ENCODE measurements around the gene UGGT1.

UGGT1 gene

DNA sequence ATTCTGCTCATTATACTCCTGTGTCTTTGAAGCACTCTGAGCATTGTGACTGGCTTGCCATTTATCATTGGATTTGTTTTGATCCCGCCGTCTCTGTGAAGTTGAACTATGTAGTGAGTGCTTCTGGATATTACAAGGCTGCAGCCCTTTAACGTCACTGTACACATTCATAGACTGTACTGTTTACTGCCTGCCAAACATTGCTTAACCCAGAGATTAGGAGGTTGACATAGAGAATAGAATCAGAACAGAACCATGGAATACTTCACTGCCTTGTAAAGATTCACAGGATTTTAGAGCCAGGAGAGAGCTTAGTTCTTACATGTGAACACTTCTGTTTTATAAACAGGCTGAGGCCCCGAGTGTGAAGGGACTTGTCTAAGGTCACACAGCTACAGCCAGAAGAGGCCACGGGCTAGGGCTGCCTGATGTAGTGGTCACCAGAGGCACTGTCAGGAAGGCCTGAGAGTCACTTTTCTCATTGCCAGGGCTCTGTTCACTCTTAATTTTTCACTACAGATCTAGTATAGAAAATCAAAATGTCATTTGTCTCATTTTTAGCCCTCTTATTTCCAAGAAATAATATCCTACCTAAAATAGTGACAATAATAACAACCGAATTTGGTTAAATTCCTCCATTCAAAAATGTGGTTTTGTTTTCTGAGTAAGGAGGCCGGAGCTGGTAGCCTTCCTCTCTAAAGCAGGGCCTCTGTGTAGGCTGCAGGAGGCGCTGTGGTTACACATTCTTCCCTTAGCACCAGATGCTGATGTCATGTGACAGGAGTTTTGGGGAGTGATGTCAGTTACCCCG is 87.9 kb downstream of the UGGT1 start:
- Mint-ChIP-seq H3K4me1 (no peaks in the 10 kb centered on the region), H3K36me3 (ENCODE audit: low read depth) (peaks cover 47% of the 10 kb centered on the region), H3K4me3 (no peak overlapping the region), H3K9me3 (no peaks in the 10 kb centered on the region), H3K27me3 (ENCODE audit: low read depth, poor library complexity) (no peaks in the 10 kb centered on the region), H3K27ac (no peak overlapping the region)
- DNase-seq = peak; percentile 54
- TF ChIP-seq, protein P1, sequence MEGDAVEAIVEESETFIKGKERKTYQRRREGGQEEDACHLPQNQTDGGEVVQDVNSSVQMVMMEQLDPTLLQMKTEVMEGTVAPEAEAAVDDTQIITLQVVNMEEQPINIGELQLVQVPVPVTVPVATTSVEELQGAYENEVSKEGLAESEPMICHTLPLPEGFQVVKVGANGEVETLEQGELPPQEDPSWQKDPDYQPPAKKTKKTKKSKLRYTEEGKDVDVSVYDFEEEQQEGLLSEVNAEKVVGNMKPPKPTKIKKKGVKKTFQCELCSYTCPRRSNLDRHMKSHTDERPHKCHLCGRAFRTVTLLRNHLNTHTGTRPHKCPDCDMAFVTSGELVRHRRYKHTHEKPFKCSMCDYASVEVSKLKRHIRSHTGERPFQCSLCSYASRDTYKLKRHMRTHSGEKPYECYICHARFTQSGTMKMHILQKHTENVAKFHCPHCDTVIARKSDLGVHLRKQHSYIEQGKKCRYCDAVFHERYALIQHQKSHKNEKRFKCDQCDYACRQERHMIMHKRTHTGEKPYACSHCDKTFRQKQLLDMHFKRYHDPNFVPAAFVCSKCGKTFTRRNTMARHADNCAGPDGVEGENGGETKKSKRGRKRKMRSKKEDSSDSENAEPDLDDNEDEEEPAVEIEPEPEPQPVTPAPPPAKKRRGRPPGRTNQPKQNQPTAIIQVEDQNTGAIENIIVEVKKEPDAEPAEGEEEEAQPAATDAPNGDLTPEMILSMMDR (IDR thresholded peaks at IDR 0.05) = peak; percentile 77

DNA sequence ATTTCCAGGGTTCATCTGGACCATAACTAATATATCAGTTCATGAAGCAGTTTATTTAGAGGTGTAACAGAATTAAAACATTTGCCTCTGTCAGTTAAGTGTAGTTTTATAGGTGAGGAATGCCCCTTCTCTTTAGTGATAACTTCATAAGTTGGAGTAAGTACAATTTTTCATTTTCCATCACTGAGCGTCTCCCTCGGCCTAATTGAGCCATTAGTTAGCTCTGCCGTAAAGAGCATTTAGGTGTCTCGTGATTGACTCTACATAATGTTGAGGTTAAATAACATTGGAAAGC is 88.4 kb downstream of the UGGT1 start:
- Mint-ChIP-seq H3K4me1 (no peaks in the 10 kb centered on the region), H3K27ac (no peak overlapping the region), H3K36me3 (ENCODE audit: low read depth) (peaks cover 47% of the 10 kb centered on the region), H3K4me3 (no peak overlapping the region), H3K27me3 (ENCODE audit: low read depth, poor library complexity) (no peaks in the 10 kb centered on the region), H3K9me3 (no peaks in the 10 kb centered on the region)
- TF ChIP-seq, protein P1 (IDR thresholded peaks at IDR 0.05) = peak; percentile 16
- no peak for DNase-seq

DNA sequence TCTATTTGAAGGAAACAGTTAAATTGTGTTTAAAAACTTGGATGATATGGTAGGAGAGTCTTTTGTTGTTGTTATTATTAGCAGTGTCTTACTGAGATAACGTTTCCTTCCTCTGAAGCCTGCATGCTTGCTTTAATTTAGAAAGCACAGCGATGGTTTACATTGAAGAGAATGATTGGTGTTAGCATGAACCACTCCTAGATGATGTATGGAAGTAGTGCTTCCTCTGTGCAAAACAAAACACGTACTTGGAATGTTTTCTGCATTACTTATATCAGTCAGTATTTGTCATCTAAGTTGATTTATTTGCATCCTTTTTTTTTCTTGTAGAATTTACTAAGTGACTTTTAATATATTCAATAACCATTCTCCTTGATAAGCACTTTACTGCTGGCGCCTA is 89.0 kb downstream of the UGGT1 start:
- Mint-ChIP-seq H3K27me3 (ENCODE audit: low read depth, poor library complexity) (peaks cover 3% of the 10 kb centered on the region), H3K27ac (no peak overlapping the region), H3K9me3 (no peaks in the 10 kb centered on the region), H3K4me1 (no peaks in the 10 kb centered on the region), H3K4me3 (no peak overlapping the region), H3K36me3 (ENCODE audit: low read depth) (peaks cover 47% of the 10 kb centered on the region)
- DNase-seq = no peak
- TF ChIP-seq, protein P1 (IDR thresholded peaks at IDR 0.05) = no peak

DNA sequence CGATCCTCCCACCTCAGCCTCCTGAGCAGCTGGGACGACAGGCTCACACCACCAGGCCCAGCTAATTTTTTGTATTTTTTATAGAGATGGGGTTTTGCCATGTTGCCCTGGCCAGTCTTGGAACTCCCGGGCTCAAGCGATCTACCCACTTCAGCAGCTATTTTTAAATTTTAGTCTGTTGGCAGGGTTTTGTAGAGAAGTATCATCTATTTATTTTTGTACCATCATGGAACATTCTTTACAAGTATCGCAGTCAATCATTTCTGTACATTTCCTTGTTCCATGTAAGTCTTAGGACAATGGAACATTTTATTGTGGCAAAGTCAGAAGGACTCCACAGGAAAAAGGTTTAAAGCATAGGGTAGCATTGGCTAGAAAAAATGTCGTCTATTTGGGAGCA is 94.6 kb downstream of the UGGT1 start:
- Mint-ChIP-seq H3K27ac (no peak overlapping the region), H3K27me3 (ENCODE audit: low read depth, poor library complexity) (peaks cover 3% of the 10 kb centered on the region)
- TF ChIP-seq, protein P1 (IDR thresholded peaks at IDR 0.05) = no peak

DNA sequence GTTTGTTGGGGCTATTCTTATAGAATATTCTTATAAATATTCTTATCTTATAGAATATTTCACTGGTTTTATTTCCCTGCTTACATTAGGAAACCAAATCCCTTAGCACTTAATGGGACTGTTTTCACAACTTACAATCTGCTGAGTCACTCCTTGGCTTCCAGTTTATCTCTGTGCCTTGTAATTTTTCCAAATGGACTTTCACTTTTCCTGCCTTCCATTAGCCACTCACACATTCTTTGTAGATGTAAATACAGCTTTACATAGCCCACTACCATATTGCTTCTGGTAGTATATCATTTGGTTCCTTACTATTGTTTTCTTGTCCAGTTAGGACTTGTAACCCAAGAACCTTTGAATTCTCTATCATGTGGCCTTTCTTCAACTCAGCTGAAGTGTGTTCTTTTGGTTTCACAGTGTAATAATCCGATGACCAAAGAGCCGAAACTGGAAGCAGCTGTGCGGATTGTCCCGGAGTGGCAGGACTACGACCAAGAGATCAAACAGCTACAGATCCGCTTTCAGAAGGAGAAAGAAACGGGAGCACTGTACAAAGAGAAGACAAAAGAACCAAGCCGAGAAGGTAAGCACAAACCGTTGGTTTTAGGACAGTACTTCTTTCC is 96.1 kb downstream of the UGGT1 start:
- Mint-ChIP-seq H3K4me1 (no peaks in the 10 kb centered on the region), H3K9me3 (no peaks in the 10 kb centered on the region), H3K27me3 (ENCODE audit: low read depth, poor library complexity) (peaks cover 3% of the 10 kb centered on the region), H3K4me3 (no peak overlapping the region), H3K27ac (peak overlapping the region; percentile 72), H3K36me3 (ENCODE audit: low read depth) (peaks cover 83% of the 10 kb centered on the region)
- DNase-seq = no peak
- TF ChIP-seq, protein P1 (IDR thresholded peaks at IDR 0.05) = no peak

More for the DNA sequence above, 94.6 kb downstream of the UGGT1 start:
- DNase-seq = no peak
- peaks cover 81% of the 10 kb centered on the region for H3K36me3 Mint-ChIP-seq (ENCODE audit: low read depth)
- no peak overlapping the region for H3K4me3 Mint-ChIP-seq
- H3K4me1 Mint-ChIP-seq = no peaks in the 10 kb centered on the region
- H3K9me3 Mint-ChIP-seq = no peaks in the 10 kb centered on the region
